ENCODE measurements around the gene LGMN.

- TF ChIP-seq CTCF (IDR thresholded peaks at IDR 0.05) (no peak), POLR2A (IDR thresholded peaks at IDR 0.05) (no peak), EP300 (IDR thresholded peaks at IDR 0.05; ENCODE audit: low read depth) (no peak), POLR2AphosphoS5 (IDR thresholded peaks at IDR 0.05) (no peak)
These were observed 32.9 kb upstream of the LGMN start for GRCh38 chr14:92781350-92781749.
